Mammary epithelial cell (primary cell): ENCODE data around the gene SUN3.

Experiments
- EZH2 ChIP-seq: IDR thresholded peaks from 2 replicates; pipeline ENCODE4 v1.6.1; 2012; ENCODE audit warnings: low read length, inconsistent platforms, borderline replicate concordance
- TF ChIP-seq, protein P1 (sequence below), 2 donors: IDR thresholded peaks in 1 of 2; conservative IDR thresholded peaks in 1 of 2; 2 replicates each; pipeline ENCODE4 v1.5.1; 2011 to 2012; ENCODE audit warnings: inconsistent platforms in 2 of 2, low read length in 2 of 2, mild to moderate bottlenecking in 2 of 2, control low read depth in 1 of 2, low read depth in 1 of 2; ENCODE audit not compliant: insufficient read depth in 1 of 2; ENCODE audit errors: extremely low read depth in 1 of 2

DNA sequence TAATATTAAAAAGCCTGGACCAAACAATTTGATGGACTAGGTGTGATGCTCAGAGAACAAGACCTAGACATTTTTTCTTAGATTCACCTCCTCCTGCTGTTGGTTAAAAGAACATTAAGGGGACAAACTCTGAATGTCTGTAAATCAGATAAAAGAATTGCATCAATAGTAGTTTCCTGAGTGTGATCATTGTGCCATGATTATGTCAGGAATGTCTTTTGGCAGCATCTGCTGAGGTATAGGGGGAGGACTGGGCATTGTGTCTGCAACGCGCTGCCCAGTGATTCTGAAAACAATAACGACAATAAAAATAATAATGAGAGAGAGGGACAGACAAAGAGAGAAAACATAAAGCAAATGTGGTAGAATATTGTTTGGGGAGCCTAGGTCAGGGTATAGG is 13.3 kb upstream of the SUN3 start:
- TF ChIP-seq, protein P1, sequence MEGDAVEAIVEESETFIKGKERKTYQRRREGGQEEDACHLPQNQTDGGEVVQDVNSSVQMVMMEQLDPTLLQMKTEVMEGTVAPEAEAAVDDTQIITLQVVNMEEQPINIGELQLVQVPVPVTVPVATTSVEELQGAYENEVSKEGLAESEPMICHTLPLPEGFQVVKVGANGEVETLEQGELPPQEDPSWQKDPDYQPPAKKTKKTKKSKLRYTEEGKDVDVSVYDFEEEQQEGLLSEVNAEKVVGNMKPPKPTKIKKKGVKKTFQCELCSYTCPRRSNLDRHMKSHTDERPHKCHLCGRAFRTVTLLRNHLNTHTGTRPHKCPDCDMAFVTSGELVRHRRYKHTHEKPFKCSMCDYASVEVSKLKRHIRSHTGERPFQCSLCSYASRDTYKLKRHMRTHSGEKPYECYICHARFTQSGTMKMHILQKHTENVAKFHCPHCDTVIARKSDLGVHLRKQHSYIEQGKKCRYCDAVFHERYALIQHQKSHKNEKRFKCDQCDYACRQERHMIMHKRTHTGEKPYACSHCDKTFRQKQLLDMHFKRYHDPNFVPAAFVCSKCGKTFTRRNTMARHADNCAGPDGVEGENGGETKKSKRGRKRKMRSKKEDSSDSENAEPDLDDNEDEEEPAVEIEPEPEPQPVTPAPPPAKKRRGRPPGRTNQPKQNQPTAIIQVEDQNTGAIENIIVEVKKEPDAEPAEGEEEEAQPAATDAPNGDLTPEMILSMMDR (conservative IDR thresholded peaks at IDR 0.05 in 1 of 2, IDR thresholded peaks at IDR 0.05 in 1 of 2; ENCODE audit: extremely low read depth in 1 of 2, insufficient read depth in 1 of 2, low read depth in 1 of 2, low read length in 2 of 2) = no peak
- no peak for TF ChIP-seq EZH2
